Esophagus (tissue), 2 donors: ENCODE results near the gene OSBPL6. TPM values are rescaled to one million over a fixed set of nuclear protein-coding genes. Genes with fewer than 3 reads are reported as not detected.
A peak's percentile ranks its signal among the peaks of the same experiment; 100 is the strongest.
"Not testable (repeated sequence)": the region's sequence is repeated elsewhere in the genome, so short reads cannot be mapped to it uniquely, and the experiment has no call there.

Experiments
- H3K27ac ChIP-seq, 2 donors: one replicate each; pipeline ENCODE4 v1.5.1; 2013; ENCODE audit warnings: low read depth in 2 of 2, mild to moderate bottlenecking in 2 of 2, inconsistent platforms in 1 of 2, low read length in 1 of 2, moderate library complexity in 1 of 2
- H3K27me3 ChIP-seq, 2 donors: one replicate each; pipeline ENCODE4 v1.6.1; 2013; ENCODE audit warnings: low read length in 2 of 2, control low read depth in 1 of 2, mild to moderate bottlenecking in 1 of 2; ENCODE audit not compliant: insufficient read depth in 2 of 2, control insufficient read depth in 1 of 2
- H3K36me3 ChIP-seq, 2 donors: one replicate each; pipeline ENCODE4 v1.6.1; 2013; ENCODE audit warnings: low read length in 1 of 2; ENCODE audit not compliant: control insufficient read depth in 2 of 2, insufficient read depth in 2 of 2
- H3K4me1 ChIP-seq, 2 donors: one replicate each; pipeline ENCODE4 v1.6.1; 2013; ENCODE audit warnings: low read length in 1 of 2; ENCODE audit not compliant: control insufficient read depth in 2 of 2, insufficient read depth in 2 of 2
- H3K4me3 ChIP-seq, 2 donors: one replicate each; pipeline ENCODE4 v1.5.1; 2013; ENCODE audit warnings: low read length in 2 of 2, mild to moderate bottlenecking in 2 of 2, low read depth in 1 of 2, moderate library complexity in 1 of 2
- H3K9me3 ChIP-seq, 2 donors: one replicate each; pipeline ENCODE4 v1.6.1; 2013; ENCODE audit warnings: mild to moderate bottlenecking in 2 of 2, low read depth in 1 of 2, low read length in 1 of 2, moderate library complexity in 1 of 2; ENCODE audit not compliant: control insufficient read depth in 2 of 2, insufficient read depth in 1 of 2
- WGBS, 2 donors: extraction: QIAGEN DNeasy Blood & Tissue Kit; methylation state at CpG; one replicate each; pipeline ENCODE4 v1.1.7; 2013; 5-methylcytosine and 5-hydroxymethylcytosine counted together
- polyA plus RNA-seq, 2 donors: library from polyadenylated mRNA; stranded (reverse); fragments of 200-250 nt; gene quantifications; one replicate each; pipeline ENCODE4 v1.2.3, GENCODE V29; 2013
- donor health status: healthy with polysubstance abuse.
- donor health status: Bipolar disorder and iron deficiency.

Gene OSBPL6
- polyA plus RNA-seq, 2 donors = 0.73 to 1.5 TPM

- no peaks in the 10 kb centered on the region for H3K36me3 ChIP-seq
- H3K9me3 ChIP-seq = no peaks in the 10 kb centered on the region
- peak overlapping the region; percentile 78 to 84 for H3K4me3 ChIP-seq
- peak overlapping the region; percentile 77 to 83 for H3K27ac ChIP-seq
- no peaks in the 10 kb centered on the region for H3K27me3 ChIP-seq
- H3K4me1 ChIP-seq = no peaks in the 10 kb centered on the region
- WGBS, 2 donors = 0 to 1% methylated on average over 57 to 83 of the region's 83 CpGs
Observed at GRCh38 chr2:178194600-178195389, 483 bp downstream of the OSBPL6 start.

GRCh38 chr2:178195390-178196166 lies 1.3 kb downstream of the OSBPL6 start:
- H3K27ac ChIP-seq = peak overlapping the region; percentile 58 to 83
- 16 to 24% methylated on average over 14 of the region's 14 CpGs for WGBS, 2 donors
- no peaks in the 10 kb centered on the region for H3K4me1 ChIP-seq
- H3K36me3 ChIP-seq = no peaks in the 10 kb centered on the region
- peak overlapping the region; percentile 78 to 84 for H3K4me3 ChIP-seq
- no peaks in the 10 kb centered on the region for H3K27me3 ChIP-seq
- no peaks in the 10 kb centered on the region for H3K9me3 ChIP-seq

DNA sequence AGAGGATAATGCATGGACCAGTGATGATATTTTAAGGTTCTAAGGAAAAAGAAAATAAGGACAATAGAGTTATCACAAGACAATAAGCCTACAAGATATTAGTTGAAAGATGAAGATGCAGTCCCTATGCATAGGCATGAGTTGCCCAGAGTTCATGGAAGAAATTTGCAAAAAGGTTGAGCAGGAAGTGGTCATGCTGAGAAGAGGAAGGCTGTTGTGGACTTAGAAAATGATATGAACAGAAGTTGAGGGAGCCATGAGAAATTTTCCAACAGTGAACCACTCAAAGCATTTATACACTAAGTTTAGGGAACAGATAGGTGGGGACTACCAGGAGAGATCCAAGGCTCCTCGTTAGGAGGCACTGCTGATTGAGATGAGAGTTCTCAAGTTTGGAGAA lies 3.5 kb downstream of the OSBPL6 start:
- Histone ChIP-seq H3K27ac (no peak overlapping the region), H3K4me3 (no peak overlapping the region), H3K9me3 (no peaks in the 10 kb centered on the region), H3K27me3 (no peaks in the 10 kb centered on the region), H3K36me3 (no peaks in the 10 kb centered on the region), H3K4me1 (no peaks in the 10 kb centered on the region)
- 77 to 87% methylated on average over 1 of the region's 1 CpG for WGBS, 2 donors

DNA sequence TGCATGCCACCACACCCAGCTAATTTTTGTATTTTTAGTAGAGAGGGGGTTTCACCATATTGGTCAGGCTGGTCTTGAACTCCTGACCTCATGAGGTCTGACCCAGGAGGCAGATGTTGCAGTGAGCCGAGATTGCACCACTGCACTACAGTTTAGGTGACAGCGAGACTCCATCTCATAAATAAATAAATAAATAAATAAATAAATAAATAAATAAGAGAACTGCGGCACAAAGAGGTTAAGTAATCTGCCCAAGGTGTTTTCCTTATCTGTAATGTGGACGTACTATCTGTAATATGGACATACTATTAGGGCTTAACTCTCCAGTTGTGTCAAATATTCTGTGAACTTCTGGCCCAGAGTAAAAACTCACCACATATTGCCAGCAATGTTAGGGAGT lies 4.1 kb downstream of the OSBPL6 start:
- H3K9me3 ChIP-seq, H3K36me3 ChIP-seq, H3K27me3 ChIP-seq, H3K4me3 ChIP-seq, H3K4me1 ChIP-seq, H3K27ac ChIP-seq: not testable (repeated sequence)
- WGBS, 2 donors = 90 to 98% methylated on average over 4 of the region's 4 CpGs

DNA sequence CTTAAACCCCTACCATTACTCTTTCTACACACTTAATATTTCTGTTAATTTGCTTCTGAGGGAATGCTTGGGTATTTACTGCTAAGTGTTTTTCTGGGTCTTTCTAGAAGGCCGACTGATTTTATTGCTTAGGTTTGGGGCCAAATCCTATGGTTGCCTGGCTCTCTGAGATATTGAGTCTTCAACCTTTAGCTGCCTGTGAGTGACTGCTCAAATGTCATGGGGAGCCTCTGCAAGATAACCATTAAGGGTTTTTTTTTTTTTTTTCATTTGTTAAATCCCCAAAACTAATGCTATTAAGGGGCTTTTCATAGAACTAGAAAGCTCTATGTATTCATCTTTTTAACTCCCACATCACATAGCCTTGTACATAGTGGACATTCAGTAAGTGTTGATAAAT lies 5.0 kb downstream of the OSBPL6 start:
- no peaks in the 10 kb centered on the region for H3K36me3 ChIP-seq
- 87 to 88% methylated on average over 1 of the region's 1 CpG for WGBS, 2 donors
- H3K4me1 ChIP-seq = no peaks in the 10 kb centered on the region
- no peak overlapping the region for H3K27ac ChIP-seq
- H3K27me3 ChIP-seq = no peaks in the 10 kb centered on the region
- H3K4me3 ChIP-seq = no peak overlapping the region
- H3K9me3 ChIP-seq = no peaks in the 10 kb centered on the region

DNA sequence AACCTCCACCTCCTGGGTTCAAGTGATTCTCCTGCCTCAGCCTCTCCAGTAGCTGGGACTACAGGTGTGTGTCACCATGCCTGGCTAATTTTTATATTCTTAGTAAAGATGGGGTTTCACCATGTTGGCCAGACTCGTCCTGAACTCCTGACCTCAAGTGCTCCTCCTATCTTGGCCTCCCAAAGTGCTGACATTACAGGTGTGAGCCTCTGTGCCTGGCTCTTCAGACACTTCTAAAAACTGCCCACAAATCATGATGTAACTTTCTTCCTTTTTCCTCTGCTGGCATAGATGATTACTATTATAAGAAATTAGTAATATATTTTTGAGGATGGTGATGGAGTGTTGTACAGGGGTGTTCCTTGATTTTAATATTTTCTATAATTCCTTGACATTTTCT lies 6.0 kb downstream of the OSBPL6 start:
- no peaks in the 10 kb centered on the region for H3K9me3 ChIP-seq
- no peaks in the 10 kb centered on the region for H3K27me3 ChIP-seq
- no peak overlapping the region for H3K4me3 ChIP-seq
- H3K4me1 ChIP-seq = no peaks in the 10 kb centered on the region
- WGBS, 2 donors = 75 to 79% methylated on average over 1 of the region's 1 CpG
- H3K27ac ChIP-seq = no peak overlapping the region
- H3K36me3 ChIP-seq = no peaks in the 10 kb centered on the region

DNA sequence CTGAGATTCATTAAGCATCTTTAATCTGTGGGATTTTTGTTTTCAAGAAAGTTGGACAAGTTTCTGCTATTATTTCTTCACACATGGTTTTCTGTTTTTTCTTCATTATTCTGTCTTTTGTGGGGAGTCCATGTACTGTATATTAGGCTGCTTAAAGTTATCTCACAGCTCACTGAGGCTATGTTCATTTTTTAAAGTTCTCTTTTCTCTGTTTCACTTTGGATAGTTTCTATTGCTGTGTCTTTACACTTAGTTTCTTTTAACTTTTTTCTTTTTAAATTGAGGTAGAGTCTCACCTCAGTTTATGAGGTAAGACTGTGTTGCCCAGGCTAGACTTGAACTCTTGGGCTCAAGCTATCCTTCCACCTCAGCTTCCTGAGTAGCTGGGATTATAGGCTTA lies 8.6 kb downstream of the OSBPL6 start:
- Histone ChIP-seq H3K27ac (no peak overlapping the region), H3K9me3 (no peaks in the 10 kb centered on the region), H3K36me3 (no peaks in the 10 kb centered on the region), H3K4me1 (no peaks in the 10 kb centered on the region), H3K4me3 (no peak overlapping the region), H3K27me3 (no peaks in the 10 kb centered on the region)

DNA sequence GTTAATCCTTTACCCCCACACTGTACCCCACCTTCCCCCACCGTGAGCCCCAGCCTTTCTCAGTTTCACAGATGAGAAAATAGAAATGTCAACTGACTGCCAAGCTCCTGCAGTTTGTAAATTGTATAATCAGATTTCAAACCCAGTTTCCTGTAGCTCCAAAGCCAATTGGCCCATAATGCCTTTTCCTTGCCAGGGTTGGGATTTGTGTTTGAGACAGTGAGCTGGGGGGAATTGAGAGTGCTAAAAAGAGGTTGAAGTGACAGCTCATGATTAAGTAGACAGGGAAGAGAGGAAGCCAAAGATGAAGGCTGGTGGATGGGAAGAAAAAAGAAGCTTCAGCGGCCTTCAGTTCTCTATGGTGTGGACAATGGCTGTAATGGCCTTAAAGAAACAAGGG lies 10.7 kb downstream of the OSBPL6 start:
- H3K9me3 ChIP-seq = no peaks in the 10 kb centered on the region
- no peaks in the 10 kb centered on the region for H3K4me1 ChIP-seq
- no peaks in the 10 kb centered on the region for H3K36me3 ChIP-seq
- 60 to 62% methylated on average over 2 of the region's 2 CpGs for WGBS, 2 donors
- H3K4me3 ChIP-seq = no peak overlapping the region
- no peak overlapping the region for H3K27ac ChIP-seq
- H3K27me3 ChIP-seq = no peaks in the 10 kb centered on the region

DNA sequence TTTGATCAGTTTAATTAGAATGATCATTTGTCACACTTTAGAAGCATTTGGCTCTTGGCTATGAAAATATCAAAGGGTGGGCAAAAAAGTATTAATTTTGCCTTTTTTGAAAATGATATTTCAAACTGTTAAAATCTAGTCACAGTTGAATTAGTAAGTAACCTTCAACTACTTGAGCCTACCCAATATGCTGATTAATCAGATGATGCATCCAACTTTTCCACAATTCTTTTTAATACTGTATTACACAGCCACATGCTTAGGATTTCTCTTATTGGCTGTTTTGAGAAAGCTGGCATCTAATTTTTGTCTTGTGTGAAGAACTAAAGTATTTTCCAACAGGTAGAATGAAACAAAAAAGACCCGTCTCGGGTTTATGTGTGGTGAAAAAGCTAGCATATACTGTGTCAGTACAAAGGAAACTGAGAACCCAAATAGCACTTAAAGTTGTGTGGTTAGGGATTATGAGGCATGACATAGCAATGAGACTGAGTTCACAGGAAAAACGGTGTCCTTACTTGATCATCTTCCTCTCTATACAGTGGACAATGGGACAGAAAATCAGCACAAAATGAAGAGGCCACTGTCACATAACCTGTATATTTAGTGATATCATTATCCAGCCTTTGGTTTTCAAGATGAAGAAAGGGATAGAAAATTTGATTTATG lies 11.7 kb downstream of the OSBPL6 start:
- no peak overlapping the region for H3K27ac ChIP-seq
- no peak overlapping the region for H3K4me3 ChIP-seq
- H3K4me1 ChIP-seq = no peaks in the 10 kb centered on the region
- whole genome bisulfite sequencing, 2 donors = 81 to 84% methylated on average over 3 of the region's 3 CpGs
- no peaks in the 10 kb centered on the region for H3K36me3 ChIP-seq
- no peaks in the 10 kb centered on the region for H3K27me3 ChIP-seq
- no peaks in the 10 kb centered on the region for H3K9me3 ChIP-seq
